NCI-H187 treated with DMSO at 0.1 percent for 48 hours (cell line): Measurements from ENCODE around the gene AMOTL2.

ENCODE experiments used
- DNase-seq: peaks from one replicate; lab custom pipeline; 2025; lab: John Stamatoyannopoulos, UW

AMOTL2 gene

GRCh38 chr3:134374105-134374790 is at the start of gene AMOTL2:
Gene AMOTL2 (minus strand): TSS chr3:134374447. CDS start chr3:134371433, 3,014 bp downstream.
- DNase-seq: no peak

GRCh38 chr3:134423153-134423552 is 48.9 kb upstream of the AMOTL2 start:
- DNase-seq: no peak

DNA sequence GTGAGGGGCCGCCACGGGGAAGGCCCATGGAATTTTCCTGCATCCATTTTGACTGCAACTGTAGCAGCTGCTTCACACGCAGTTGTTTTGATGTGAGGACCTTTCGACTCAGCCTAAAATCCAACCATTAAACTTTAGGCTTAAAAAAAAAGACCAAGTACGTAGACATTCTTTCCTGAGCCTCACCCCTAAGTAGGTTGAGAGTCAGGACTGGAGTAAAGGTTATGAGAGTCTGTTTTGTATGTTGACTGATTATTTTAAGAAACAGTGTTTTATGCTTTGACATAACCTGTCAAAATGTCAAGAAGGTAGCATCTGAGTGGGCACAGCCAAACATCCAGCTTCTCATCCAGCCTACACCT is 45.7 kb upstream of the AMOTL2 start:
- no peak for DNase-seq

DNA sequence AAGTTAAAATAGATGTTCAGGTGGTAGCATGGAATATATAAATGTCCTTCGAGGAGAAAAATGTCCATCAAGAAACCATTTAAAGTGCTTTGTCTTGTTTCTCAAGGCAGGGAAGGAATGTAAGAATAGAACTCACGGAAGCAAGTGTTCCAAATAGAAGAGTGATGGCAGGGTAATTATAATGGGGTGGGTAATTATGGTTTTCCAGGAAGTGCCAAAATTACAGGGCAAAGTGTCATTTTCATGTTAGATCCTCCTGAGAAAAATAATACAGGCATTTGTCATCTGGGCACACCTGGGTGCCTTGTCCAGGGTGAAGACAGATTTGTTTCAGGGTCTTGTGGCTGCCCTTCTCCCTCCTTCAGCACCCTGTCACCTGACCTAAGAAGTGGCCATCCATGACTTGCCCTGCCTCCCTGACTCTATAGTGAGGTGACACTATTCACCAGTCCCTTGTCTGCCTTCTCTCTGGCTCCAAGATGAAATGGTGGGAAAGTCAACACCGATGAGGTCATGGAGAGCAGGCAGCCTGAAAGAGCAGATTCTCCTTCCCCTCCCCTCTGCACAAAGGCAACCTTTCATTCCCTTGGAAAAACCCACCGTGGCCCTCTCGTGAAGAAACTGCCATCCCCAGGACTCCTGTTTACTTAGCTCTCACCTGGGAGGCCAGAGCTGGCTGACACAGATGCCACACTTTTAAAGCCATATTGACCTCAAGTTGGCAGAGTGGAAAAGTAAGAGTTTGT is 45.1 kb upstream of the AMOTL2 start:
- no peak for DNase-seq

DNA sequence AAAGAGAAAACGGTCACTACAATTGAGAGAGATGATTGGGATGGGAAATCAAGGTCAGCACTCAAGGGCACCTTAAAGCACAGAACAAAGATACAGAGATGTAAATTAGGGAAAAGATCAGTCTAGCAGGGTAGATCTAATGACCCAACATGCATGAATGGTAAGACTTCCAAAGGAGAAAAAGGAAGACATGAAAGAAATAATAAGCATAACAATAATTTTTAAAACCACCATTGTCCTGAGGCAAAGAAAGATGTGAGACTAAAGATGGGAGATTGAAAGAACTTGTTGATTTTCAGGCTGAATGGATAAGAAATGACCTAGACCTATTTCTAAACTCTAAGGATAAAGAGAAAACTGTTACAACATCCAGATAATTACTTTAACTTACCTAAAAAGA is 34.8 kb upstream of the AMOTL2 start:
- no peak for DNase-seq

DNA sequence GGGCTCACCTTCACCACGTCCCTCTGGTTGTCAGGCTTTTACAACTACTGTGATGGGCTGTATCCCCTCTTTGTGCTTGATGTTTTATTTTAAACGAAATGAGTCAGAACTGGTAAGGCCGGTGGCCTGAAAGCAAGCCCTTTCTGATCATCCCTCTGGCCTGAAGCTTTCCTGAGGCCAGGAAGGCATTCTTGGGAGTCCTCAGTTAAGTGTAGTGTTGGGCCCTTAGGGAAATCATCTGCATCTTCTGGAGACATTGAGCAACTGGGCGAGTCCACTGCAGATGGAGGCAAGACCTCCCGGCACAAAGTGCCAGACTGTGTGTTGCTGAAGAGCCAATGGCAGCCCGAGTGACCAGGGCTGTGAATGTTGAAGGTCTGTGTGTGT is 33.0 kb upstream of the AMOTL2 start:
- no peak for DNase-seq

GRCh38 chr3:134406331-134407238 is 32.3 kb upstream of the AMOTL2 start:
- no peak for DNase-seq

GRCh38 chr3:134404366-134404885 is 30.2 kb upstream of the AMOTL2 start:
- no peak for DNase-seq

- DNase-seq: no peak
Observed at GRCh38 chr3:134397755-134398154, 23.5 kb upstream of the AMOTL2 start.

- DNase-seq: no peak
Observed at GRCh38 chr3:134395103-134395502, 20.9 kb upstream of the AMOTL2 start.

- DNase-seq: no peak
Observed at GRCh38 chr3:134394380-134394779, 20.1 kb upstream of the AMOTL2 start.

DNA sequence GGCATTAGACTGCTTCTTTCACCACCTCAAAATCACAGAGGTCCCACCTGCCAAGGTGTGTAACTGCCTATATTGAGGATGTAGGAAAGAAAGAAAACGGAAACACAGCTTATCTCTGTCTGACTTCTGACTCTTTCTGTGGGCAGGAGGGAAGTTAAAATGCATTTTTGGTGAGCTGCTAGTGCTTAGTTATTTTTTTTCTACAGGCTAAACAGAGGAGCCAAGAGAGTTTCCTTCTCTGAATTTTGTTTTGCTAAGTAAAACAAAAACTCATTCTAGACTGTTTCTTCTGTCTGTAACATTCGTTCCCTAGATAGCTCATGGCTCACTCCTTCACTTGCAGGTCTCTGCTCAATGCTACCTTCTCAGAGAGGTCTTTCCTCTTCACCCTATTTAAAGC is 18.8 kb upstream of the AMOTL2 start:
- no peak for DNase-seq

- DNase-seq: no peak
Observed at GRCh38 chr3:134392336-134392983, 18.2 kb upstream of the AMOTL2 start.

GRCh38 chr3:134389865-134390264 is 15.6 kb upstream of the AMOTL2 start:
- no peak for DNase-seq

- DNase-seq: no peak
Observed at GRCh38 chr3:134388788-134389485, 14.7 kb upstream of the AMOTL2 start.

- no peak for DNase-seq
Observed at GRCh38 chr3:134388292-134388691, 14.0 kb upstream of the AMOTL2 start.

- no peak for DNase-seq
Observed at GRCh38 chr3:134387293-134387692, 13.0 kb upstream of the AMOTL2 start.

DNA sequence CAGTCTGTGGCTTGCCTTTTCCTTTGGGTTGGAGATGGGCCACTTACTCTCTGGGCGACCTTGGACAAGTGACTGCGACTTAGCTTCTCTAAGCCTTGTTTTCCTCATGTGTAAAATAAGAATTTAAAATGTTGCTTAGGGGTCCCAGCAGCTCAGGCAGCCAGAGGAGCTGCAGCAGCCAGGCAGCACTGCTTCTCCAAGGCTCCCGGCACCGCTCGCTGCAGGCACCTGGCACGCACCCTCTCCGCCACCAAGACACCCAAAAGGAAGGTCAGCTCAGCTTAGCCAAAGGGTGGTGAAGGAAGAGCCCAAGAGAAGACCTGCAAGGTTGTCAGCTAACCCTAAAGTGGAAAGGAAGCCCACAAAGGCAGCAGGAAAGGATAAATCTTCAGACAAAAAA is 10.7 kb upstream of the AMOTL2 start:
- no peak for DNase-seq

DNA sequence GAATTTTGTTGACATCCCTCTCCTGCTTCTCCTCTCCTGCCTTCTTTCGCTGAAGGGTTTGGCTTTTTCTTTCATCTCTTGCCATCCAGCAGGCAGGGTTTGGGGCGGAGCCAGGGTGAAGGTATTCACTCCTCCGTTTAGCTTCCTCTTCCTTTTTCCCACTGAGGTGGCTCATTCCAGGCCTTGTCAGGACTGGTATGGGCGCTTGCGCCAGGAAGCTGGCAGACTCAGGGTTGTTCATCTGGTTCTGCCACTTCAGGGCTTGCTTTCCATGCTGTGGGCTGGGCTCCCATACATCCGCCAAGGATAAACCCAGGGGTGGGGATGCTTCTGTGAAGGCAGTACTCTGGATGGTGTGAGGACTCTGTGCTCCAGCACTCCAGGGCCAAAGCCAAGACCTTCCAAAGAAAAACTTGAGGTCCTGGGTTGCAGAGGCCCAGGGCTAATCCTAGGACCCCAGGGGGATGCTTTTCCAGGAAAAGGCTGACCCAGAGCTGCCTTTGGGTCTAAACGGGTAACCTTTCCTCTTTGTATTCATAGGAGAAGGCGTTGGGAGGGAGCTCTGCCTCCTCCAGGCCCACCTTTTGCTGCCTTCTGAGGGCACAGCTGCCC is 7.7 kb upstream of the AMOTL2 start:
- DNase-seq: no peak

DNA sequence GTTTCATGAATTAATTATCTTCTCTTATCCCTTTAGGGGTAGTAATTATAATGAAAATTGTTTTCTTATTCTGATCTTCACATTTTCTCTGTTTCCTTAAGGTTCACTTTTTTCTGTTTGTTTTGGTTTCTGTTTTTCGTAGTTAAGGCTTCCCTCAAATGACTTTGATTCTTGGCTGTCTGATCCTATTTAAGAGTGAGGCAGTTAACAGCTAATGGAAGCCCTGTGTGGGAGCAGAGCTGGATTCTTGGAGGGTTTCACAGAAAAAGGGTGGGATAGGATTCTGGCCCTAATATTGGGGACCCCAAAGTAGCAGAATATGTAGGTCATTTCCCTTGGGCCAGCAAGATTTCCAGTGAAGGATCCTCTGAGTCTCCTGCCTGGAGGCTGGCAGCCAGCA is 6.8 kb upstream of the AMOTL2 start:
- DNase-seq: no peak

- DNase-seq: no peak
Observed at GRCh38 chr3:134380249-134380648, 6.0 kb upstream of the AMOTL2 start.
